ENCODE data around the gene NXT1.

Gene NXT1

GRCh38 chr20:23386304-23387117 is 35.9 kb downstream of the NXT1 start:
- no peaks in the 10 kb centered on the region for H3K27me3 ChIP-seq (replicated peaks; ENCODE audit: control insufficient read depth, insufficient read depth, low read length)
- TF ChIP-seq, protein P1, sequence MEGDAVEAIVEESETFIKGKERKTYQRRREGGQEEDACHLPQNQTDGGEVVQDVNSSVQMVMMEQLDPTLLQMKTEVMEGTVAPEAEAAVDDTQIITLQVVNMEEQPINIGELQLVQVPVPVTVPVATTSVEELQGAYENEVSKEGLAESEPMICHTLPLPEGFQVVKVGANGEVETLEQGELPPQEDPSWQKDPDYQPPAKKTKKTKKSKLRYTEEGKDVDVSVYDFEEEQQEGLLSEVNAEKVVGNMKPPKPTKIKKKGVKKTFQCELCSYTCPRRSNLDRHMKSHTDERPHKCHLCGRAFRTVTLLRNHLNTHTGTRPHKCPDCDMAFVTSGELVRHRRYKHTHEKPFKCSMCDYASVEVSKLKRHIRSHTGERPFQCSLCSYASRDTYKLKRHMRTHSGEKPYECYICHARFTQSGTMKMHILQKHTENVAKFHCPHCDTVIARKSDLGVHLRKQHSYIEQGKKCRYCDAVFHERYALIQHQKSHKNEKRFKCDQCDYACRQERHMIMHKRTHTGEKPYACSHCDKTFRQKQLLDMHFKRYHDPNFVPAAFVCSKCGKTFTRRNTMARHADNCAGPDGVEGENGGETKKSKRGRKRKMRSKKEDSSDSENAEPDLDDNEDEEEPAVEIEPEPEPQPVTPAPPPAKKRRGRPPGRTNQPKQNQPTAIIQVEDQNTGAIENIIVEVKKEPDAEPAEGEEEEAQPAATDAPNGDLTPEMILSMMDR (IDR thresholded peaks at IDR 0.05; ENCODE audit: insufficient read depth, low read length, poor library complexity, severe bottlenecking) = no peak
- DNase-seq (ENCODE audit: extremely low read depth, insufficient read length) = no peak
- H3K36me3 ChIP-seq (ENCODE audit: control insufficient read depth, insufficient read depth, low read length) = peaks cover 5% of the 10 kb centered on the region
- no peak overlapping the region for H3K4me3 ChIP-seq (replicated peaks; ENCODE audit: low read depth, low read length)

DNA sequence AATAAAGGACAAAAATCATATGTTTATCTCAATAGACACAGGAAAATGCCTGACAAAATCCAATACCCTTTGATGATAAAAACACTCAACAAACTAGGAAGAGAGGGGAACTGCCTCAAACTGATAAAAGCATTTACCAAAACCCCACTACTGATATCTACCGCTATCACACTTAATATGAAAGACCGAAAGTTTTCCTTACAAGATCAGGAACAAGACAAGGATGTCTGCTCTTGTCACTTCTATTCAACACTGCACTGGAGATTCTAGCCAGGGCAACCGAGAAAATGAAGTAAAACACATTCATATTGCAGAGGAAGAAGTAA is 36.5 kb downstream of the NXT1 start:
- no peak for DNase-seq (ENCODE audit: extremely low read depth, insufficient read length)
- TF ChIP-seq, protein P1 (IDR thresholded peaks at IDR 0.05; ENCODE audit: insufficient read depth, low read length, poor library complexity, severe bottlenecking) = no peak
- Histone ChIP-seq H3K27me3 (replicated peaks; ENCODE audit: control insufficient read depth, insufficient read depth, low read length) (no peaks in the 10 kb centered on the region), H3K4me3 (replicated peaks; ENCODE audit: low read depth, low read length) (no peak overlapping the region), H3K36me3 (ENCODE audit: control insufficient read depth, insufficient read depth, low read length) (peaks cover 4% of the 10 kb centered on the region)

DNA sequence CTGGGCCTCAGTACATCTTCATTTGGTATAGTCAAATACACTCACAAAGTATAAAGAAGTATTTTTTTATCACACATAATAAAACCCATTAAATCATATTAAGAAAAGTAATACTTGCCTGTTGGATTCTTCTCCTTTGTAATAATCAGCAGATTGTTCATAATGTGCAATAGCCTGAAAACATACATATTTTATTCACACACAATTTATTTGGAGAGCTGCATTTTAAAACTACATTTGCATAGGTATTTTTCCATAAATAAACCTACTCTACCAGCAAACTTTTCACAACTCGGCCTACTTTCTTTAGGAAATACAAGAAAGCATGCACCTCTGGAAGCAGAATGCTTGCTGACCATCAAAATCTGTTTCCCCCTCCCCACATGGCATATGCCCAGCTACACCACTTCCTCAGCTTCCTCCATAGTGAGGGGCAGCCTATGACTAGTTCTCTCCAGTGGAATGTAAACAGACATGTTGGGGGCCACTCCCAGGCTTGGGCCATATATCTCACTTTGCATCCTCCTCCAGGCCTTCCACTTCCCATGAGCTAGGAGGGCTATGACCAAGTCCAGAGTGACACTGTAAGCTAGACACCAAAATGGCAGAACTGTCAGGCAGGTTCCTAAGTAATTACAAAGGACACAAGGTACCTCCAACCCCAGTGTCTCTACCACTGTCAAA is 39.6 kb downstream of the NXT1 start:
- TF ChIP-seq, protein P1 (IDR thresholded peaks at IDR 0.05; ENCODE audit: insufficient read depth, low read length, poor library complexity, severe bottlenecking) = no peak
- DNase-seq (ENCODE audit: extremely low read depth, insufficient read length) = no peak
- Histone ChIP-seq H3K27me3 (replicated peaks; ENCODE audit: control insufficient read depth, insufficient read depth, low read length) (no peaks in the 10 kb centered on the region), H3K36me3 (ENCODE audit: control insufficient read depth, insufficient read depth, low read length) (peaks cover 12% of the 10 kb centered on the region), H3K4me3 (replicated peaks; ENCODE audit: low read depth, low read length) (no peak overlapping the region)

DNA sequence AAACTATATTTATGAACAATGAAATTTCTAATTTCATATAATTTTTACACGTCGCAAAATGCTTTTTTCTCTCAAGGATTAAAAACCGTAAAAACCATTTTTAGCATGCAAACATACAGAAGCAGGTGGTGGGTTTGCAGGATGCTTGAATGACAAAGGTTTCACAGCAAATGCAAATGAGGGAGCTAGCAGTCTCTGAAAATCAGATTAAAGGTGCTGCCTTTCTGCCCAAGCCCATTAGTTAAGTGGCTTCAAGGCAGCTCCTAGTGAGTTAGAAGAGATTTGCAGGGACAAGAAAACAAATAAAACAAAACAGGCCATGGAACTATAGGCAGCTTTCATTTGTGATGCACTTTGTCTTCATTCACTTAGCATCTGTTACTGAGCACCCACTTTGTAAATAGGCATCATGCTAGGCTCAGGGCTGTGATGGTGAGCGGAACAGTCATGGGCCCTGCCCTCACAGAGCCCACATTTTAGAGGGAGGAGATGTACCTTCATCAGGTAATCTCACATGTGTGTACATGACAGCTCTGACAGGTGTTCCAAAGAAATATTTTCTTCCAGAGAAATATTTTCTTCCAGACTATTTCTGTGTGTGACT is 41.2 kb downstream of the NXT1 start:
- no peak overlapping the region for H3K4me3 ChIP-seq (replicated peaks; ENCODE audit: low read depth, low read length)
- no peak for DNase-seq (ENCODE audit: extremely low read depth, insufficient read length)
- TF ChIP-seq, protein P1 (IDR thresholded peaks at IDR 0.05; ENCODE audit: insufficient read depth, low read length, poor library complexity, severe bottlenecking) = no peak
- H3K27me3 ChIP-seq (replicated peaks; ENCODE audit: control insufficient read depth, insufficient read depth, low read length) = no peaks in the 10 kb centered on the region
- H3K36me3 ChIP-seq (ENCODE audit: control insufficient read depth, insufficient read depth, low read length) = peaks cover 12% of the 10 kb centered on the region

GRCh38 chr20:23393996-23394775 is 43.6 kb downstream of the NXT1 start:
- peaks cover 12% of the 10 kb centered on the region for H3K36me3 ChIP-seq (ENCODE audit: control insufficient read depth, insufficient read depth, low read length)
- H3K4me3 ChIP-seq (replicated peaks; ENCODE audit: low read depth, low read length) = no peak overlapping the region
- no peaks in the 10 kb centered on the region for H3K27me3 ChIP-seq (replicated peaks; ENCODE audit: control insufficient read depth, insufficient read depth, low read length)
- DNase-seq (ENCODE audit: extremely low read depth, insufficient read length) = no peak
- TF ChIP-seq, protein P1 (IDR thresholded peaks at IDR 0.05; ENCODE audit: insufficient read depth, low read length, poor library complexity, severe bottlenecking) = no peak

Measured in GM06990 (cell line).